ENCODE data around the gene TBC1D24. TPM values are rescaled to one million over a fixed set of nuclear protein-coding genes. Genes with fewer than 3 reads are reported as not detected.

The TBC1D24 gene
- total and polyA plus RNA-seq, 9 of the 15 experiments (the other 6 are each of a cell fraction or from before 2014, with no cell fraction given): 1.7 to 22.6 (median 7.2) TPM

GRCh38 chr16:2511996-2512734 lies 37.2 kb downstream of the TBC1D24 start (continued):
- TF ChIP-seq ZNF589 (CRISPR knock-in tag; IDR thresholded peaks at IDR 0.05; ENCODE audit: low read depth) (0 out of 2 replicates have a peak, but pooled peaks have one; percentile 5), MEIS2 (IDR thresholded peaks at IDR 0.05; ENCODE audit: partially characterized antibody) (no peak), ESRRA (IDR thresholded peaks at IDR 0.05; ENCODE audit: borderline replicate concordance, low read depth) (peak; percentile 88), POLR2G (IDR thresholded peaks at IDR 0.05; ENCODE audit: low read depth, low read length) (0 out of 2 replicates have a peak, but pooled peaks have one; percentile 0), ZFX (CRISPR knock-in tag; IDR thresholded peaks at IDR 0.05) (peak; percentile 42; the same call in 1 of the 2 replicates), HMGXB4 (CRISPR knock-in tag; IDR thresholded peaks at IDR 0.05) (no peak), HMG20B (CRISPR knock-in tag; IDR thresholded peaks at IDR 0.05) (no peak)
